GM10847 (cell line): ENCODE data around the gene DOCK10.

Experiments
- POLR2A ChIP-seq: IDR thresholded peaks from 2 replicates; pipeline ENCODE4 v1.6.1; 2011; ENCODE audit not compliant: insufficient read length; ENCODE audit errors: extremely low read depth

Gene DOCK10

GRCh38 chr2:224924631-224925030 is 117.6 kb downstream of the DOCK10 start:
- no peak for TF ChIP-seq POLR2A

GRCh38 chr2:224922142-224922727 is 120.0 kb downstream of the DOCK10 start:
- no peak for TF ChIP-seq POLR2A

GRCh38 chr2:224919472-224920110 is 122.7 kb downstream of the DOCK10 start:
- TF ChIP-seq POLR2A = no peak

GRCh38 chr2:224918626-224919471 is 123.4 kb downstream of the DOCK10 start:
- TF ChIP-seq POLR2A = no peak

- no peak for TF ChIP-seq POLR2A
Observed at GRCh38 chr2:224915136-224915535, 127.1 kb downstream of the DOCK10 start.

DNA sequence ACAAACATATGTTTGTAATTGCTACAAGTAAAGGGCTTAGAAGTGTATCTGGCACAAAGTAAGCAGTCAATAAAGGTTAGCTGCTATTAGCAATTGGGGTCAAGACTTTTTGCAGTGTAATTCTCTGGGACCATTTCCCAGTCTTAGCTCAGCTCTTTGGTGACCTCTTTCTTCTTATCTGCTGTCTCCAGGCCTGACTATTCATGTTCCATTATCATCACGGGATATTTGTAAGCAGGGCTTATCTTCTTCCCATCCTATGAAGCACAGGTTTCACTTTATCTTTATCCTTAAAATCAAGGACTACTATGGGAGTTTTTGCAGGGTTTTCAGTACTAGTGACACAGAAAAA is 131.7 kb downstream of the DOCK10 start:
- TF ChIP-seq POLR2A = no peak

GRCh38 chr2:224909885-224910573 is 132.2 kb downstream of the DOCK10 start:
- no peak for TF ChIP-seq POLR2A

DNA sequence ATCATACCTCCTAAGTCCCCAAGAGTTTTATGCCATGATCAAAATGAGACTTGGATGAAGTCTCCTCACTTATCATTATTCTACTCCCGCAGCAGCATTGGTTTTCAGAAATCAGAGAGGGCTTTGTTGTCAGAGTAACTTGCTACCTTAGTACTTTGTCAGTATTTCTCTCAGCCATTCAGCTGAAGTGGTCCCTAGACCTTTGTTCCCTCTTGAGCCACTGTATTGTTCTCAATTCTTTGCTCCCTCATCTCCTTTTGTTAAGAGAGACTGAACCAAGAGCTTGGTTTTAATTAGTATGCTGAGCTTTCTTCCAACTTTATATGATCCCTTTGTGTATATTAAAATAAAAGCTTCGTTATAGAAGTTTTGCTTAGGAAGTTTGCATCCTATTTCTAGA is 133.4 kb downstream of the DOCK10 start:
- no peak for TF ChIP-seq POLR2A

DNA sequence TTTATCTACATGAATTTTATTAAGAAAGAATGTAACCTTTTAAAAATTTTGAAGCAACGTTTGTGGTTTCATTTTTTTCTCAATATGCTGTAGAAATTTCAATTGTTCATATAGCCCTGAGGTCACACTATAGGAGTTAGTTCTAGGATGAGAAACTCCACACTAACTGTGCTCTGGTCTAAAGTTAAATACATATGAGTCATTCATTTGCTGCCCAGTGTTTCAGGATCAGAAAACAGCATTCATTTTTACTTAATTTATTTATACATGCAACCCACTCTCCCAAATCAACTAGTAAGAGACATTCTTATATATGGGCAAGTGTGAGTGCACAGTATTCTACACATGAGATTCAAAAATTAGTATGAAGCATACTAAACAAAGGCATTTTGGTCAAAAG is 137.9 kb downstream of the DOCK10 start:
- no peak for TF ChIP-seq POLR2A

DNA sequence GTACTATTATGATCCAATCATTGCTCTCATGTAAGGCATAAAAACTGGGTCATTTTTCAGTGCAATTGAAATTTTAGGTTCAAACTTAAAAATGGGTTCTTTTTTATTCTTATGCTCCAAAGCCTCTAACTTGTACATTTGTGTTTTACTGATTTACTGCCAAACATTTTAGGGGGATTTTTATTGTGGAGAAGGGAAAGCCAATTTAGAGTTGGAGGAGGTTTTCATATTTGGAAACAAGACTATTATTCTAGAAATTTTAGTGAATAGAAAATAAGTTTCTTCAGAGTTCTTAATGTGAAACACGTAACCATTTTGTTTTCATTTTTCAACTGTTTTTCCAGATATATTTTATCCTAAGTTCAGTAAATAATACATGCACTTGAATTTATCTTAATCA is 138.6 kb downstream of the DOCK10 start:
- TF ChIP-seq POLR2A = no peak

DNA sequence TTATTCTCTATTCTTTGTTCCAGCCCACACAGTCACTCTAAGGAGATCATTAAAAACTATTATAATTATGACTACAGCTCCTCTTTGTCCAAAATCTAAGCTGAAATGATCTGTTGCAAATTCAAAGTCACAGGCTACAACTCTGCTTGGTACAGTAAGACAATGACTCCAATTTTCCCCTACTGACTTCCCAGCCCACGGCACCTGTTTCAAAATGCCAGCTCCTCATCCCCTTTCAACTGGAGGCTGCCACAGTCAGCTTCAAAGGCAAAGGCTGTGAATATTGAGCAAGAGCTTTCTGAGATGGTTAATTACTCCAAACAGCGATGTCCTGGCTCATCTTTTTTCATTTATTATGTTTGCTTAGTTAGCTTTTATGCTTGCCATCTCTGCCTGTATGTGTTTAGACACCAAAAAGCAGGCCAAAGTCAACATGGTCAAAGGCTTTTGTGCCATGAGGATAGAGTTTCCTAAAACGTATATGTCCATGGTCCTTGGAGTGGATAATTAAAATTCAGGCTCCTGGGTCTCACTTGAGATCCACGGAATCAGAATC is 141.1 kb downstream of the DOCK10 start:
- TF ChIP-seq POLR2A = no peak

GRCh38 chr2:224895377-224895776 is 146.9 kb downstream of the DOCK10 start:
- TF ChIP-seq POLR2A = no peak

- TF ChIP-seq POLR2A = no peak
Observed at GRCh38 chr2:224894356-224894755, 147.9 kb downstream of the DOCK10 start.

DNA sequence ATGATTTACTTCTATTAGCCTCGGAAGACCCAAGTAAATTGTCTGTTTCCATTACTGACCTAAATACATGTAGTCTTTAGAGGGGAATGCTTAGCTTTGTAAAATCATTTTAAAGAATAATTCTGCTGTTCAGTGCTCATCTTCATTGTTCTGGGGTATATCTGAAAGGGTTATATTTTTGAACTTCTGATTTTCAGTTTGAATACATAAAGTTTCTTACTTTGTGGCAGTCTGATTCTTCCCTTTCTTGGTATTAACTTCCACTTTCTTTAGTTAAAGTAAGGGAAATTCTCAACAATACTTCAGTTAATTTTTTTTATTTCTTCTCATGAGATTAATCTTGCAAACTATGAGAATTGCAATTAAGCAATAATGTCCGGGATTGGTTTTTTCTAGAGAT is 148.4 kb downstream of the DOCK10 start:
- no peak for TF ChIP-seq POLR2A

- no peak for TF ChIP-seq POLR2A
Observed at GRCh38 chr2:224892574-224893204, 149.6 kb downstream of the DOCK10 start.
